Neural progenitor cell (in vitro differentiated cells): ENCODE results near the gene TMEM51.

Experiments used
- EZH2phosphoT487 ChIP-seq: fragments of 200-600 bp; sonication (generic); IDR thresholded peaks from 2 replicates; pipeline ENCODE4 v1.6.1; 2017; ENCODE audit warnings: antibody characterized with exemption
- TF ChIP-seq, protein P1 (sequence below): fragments of 200-600 bp; sonication (generic); IDR thresholded peaks from 2 replicates; pipeline ENCODE4 v1.5.1; 2017; ENCODE audit warnings: antibody characterized with exemption, mild to moderate bottlenecking

DNA sequence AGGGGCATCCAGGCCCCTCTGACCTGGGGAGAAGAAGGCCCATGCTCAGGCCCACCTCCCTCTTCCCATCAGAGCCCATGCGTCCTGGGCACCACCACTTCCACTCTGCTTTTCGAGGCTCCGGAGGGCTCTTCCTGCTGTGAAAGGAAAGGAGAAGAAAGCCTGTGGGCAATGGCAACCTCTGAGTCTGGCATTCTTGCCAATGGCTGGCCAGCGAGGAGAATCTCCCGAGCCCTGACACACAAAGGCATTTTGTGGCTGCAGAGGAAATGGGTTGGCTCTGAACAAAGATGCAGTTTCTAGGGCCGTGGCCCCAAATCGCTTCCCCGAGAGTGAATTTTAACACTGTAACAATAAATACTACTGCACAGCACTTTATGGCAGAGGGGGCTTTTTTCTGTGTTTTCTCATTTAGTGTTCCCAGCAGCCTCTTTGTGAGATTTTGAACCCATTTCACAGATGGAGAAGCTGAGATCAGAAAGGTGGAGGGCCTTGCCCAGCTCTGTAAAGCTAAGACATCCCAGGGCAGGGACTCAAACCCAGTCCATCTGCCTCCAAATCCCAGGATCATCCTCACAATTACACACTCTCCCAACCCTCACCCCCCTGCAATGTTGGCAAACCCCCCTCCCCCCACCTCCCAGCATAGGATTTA is 35.7 kb upstream of the TMEM51 start:
- TF ChIP-seq, protein P1, sequence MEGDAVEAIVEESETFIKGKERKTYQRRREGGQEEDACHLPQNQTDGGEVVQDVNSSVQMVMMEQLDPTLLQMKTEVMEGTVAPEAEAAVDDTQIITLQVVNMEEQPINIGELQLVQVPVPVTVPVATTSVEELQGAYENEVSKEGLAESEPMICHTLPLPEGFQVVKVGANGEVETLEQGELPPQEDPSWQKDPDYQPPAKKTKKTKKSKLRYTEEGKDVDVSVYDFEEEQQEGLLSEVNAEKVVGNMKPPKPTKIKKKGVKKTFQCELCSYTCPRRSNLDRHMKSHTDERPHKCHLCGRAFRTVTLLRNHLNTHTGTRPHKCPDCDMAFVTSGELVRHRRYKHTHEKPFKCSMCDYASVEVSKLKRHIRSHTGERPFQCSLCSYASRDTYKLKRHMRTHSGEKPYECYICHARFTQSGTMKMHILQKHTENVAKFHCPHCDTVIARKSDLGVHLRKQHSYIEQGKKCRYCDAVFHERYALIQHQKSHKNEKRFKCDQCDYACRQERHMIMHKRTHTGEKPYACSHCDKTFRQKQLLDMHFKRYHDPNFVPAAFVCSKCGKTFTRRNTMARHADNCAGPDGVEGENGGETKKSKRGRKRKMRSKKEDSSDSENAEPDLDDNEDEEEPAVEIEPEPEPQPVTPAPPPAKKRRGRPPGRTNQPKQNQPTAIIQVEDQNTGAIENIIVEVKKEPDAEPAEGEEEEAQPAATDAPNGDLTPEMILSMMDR: no peak
- no peak for TF ChIP-seq EZH2phosphoT487
